MCF 10A (cell line): ENCODE results near the gene PRRT3. TPM values are rescaled to one million over a fixed set of nuclear protein-coding genes. Genes with fewer than 3 reads are reported as not detected.
"Not testable (repeated sequence)": the region's sequence is repeated elsewhere in the genome, so short reads cannot be mapped to it uniquely, and the experiment has no call there.

ENCODE experiments used
- BruUV-seq: library from RNA; stranded (reverse); fragments of 400-500 nt; replicated peaks from 2 replicates; lab custom pipeline; 2021; lab: Mats Ljungman, UMichigan
- CTCF ChIA-PET: fragments of 300-600 bp; sonication (Branson Sonifier 250); formaldehyde crosslinking; extraction: SDS; loops from one replicate; lab custom pipeline; 2021; ENCODE audit warnings: antibody characterized with exemption, inconsistent platforms; lab: Yijun Ruan, JAX
- POLR2A ChIA-PET: fragments of 300-600, 350-650 bp; sonication (Branson Sonifier 250); formaldehyde crosslinking; extraction: SDS; loops from one replicate; lab custom pipeline; 2020; ENCODE audit warnings: antibody characterized with exemption, inconsistent platforms; lab: Yijun Ruan, JAX
- DNase-seq: peaks from one replicate; pipeline ENCODE4 v3.0.0-alpha.2; 2018; ENCODE audit not compliant: unreplicated experiment
- H3K27ac Mint-ChIP-seq: one replicate; pipeline ENCODE4 v1.8.0; 2022; ENCODE audit warnings: mild to moderate bottlenecking, low read depth, mixed read lengths; ENCODE audit not compliant: unreplicated experiment
- H3K27me3 Mint-ChIP-seq: one replicate; pipeline ENCODE4 v1.8.0; 2022; ENCODE audit warnings: mixed read lengths; ENCODE audit not compliant: insufficient read depth, unreplicated experiment
- H3K36me3 Mint-ChIP-seq: one replicate; pipeline ENCODE4 v1.8.0; 2022; ENCODE audit warnings: mild to moderate bottlenecking, moderate library complexity, mixed read lengths; ENCODE audit not compliant: insufficient read depth, unreplicated experiment
- H3K4me1 Mint-ChIP-seq: one replicate; pipeline ENCODE4 v1.8.0; 2022; ENCODE audit warnings: mixed read lengths; ENCODE audit not compliant: insufficient read depth, unreplicated experiment
- H3K4me3 Mint-ChIP-seq: one replicate; pipeline ENCODE4 v1.8.0; 2022; ENCODE audit warnings: mild to moderate bottlenecking, moderate library complexity, mixed read lengths; ENCODE audit not compliant: unreplicated experiment
- H3K9me3 Mint-ChIP-seq: one replicate; pipeline ENCODE4 v1.8.0; 2022; ENCODE audit warnings: mixed read lengths; ENCODE audit not compliant: unreplicated experiment
- intact Hi-C: fragments of 100-400 bp; cut with micrococcal nuclease; formaldehyde crosslinking; loops from 2 replicates; pipeline ENCODE4 v1.14.1; 2022
- total RNA-seq: library from RNA; stranded (reverse); gene quantifications from 2 replicates; pipeline ENCODE4 v1.2.3, GENCODE V29; 2022
- TF ChIP-seq, protein P1 (sequence below): fragments of 200-600 bp; IDR thresholded peaks from one replicate; pipeline ENCODE4 v1.8.0; 2022; ENCODE audit warnings: antibody characterized with exemption, mild to moderate bottlenecking; ENCODE audit not compliant: unreplicated experiment

PRRT3 gene
- total RNA-seq, 1 experiment from 2014 or later: 1.3 TPM

DNA sequence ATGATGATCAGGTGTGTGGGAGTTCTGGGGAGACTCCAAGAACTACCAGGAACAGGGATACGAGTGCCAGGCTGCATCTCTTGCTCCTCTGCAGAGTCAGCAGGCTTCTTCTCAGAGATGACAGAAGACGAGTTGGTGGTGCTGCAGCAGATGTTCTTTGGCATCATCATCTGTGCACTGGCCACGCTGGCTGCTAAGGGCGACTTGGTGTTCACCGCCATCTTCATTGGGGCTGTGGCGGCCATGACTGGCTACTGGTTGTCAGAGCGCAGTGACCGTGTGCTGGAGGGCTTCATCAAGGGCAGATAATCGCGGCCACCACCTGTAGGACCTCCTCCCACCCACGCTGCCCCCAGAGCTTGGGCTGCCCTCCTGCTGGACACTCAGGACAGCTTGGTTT, 7.9 kb downstream of the PRRT3 start:
- no peaks in the 10 kb centered on the region for H3K9me3 Mint-ChIP-seq
- H3K4me3 Mint-ChIP-seq: no peak overlapping the region
- no peaks in the 10 kb centered on the region for H3K27me3 Mint-ChIP-seq
- peaks cover 26% of the 10 kb centered on the region for H3K36me3 Mint-ChIP-seq
- TF ChIP-seq, protein P1, sequence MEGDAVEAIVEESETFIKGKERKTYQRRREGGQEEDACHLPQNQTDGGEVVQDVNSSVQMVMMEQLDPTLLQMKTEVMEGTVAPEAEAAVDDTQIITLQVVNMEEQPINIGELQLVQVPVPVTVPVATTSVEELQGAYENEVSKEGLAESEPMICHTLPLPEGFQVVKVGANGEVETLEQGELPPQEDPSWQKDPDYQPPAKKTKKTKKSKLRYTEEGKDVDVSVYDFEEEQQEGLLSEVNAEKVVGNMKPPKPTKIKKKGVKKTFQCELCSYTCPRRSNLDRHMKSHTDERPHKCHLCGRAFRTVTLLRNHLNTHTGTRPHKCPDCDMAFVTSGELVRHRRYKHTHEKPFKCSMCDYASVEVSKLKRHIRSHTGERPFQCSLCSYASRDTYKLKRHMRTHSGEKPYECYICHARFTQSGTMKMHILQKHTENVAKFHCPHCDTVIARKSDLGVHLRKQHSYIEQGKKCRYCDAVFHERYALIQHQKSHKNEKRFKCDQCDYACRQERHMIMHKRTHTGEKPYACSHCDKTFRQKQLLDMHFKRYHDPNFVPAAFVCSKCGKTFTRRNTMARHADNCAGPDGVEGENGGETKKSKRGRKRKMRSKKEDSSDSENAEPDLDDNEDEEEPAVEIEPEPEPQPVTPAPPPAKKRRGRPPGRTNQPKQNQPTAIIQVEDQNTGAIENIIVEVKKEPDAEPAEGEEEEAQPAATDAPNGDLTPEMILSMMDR: no peak
- no TSS peak for BruUV-seq
- CTCF ChIA-PET: interaction anchor here (0.8 to 0.9 kb wide), 2 partner anchors 11 to 12 kb away, joined by 3 to 4 read pairs; no protein-coding TSS in a partner anchor
- no peak overlapping the region for H3K27ac Mint-ChIP-seq
- intact Hi-C loops: no loop called here
- POLR2A ChIA-PET: interaction anchor here (1.4 kb wide), 1 partner anchor 13 kb away, joined by 4 read pairs; no protein-coding TSS in a partner anchor
- H3K4me1 Mint-ChIP-seq: no peaks in the 10 kb centered on the region
- no peak for DNase-seq

DNA sequence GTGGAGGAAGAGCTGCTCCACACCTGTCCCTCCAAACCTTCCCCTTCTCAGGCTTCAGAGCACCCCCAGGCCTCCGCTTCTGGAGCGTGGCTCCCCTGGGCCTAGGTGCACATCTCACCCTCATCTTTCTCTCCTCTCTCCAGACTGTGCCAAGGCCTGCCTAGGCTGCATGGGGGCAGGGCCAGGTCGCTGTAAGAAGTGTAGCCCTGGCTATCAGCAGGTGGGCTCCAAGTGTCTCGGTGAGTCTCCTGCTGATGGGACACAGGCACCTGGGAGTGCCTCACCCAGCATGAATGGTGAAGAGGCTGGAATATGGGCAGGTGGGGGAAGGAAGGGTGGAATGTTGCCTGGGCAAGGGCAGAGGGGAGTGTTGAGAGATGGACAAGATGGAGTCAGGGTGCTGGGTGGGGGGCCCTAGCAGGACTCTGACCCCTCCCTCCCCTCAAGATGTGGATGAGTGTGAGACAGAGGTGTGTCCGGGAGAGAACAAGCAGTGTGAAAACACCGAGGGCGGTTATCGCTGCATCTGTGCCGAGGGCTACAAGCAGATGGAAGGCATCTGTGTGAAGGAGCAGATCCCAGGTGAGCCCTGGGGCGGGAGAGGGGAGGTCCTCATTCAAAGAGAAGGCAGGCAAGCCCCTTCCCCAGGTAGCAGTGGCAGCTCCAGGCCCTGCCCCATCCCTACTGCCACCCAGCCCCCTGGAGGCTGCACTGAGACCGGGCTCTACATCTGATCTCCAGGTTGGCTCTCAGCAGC, 9.1 kb downstream of the PRRT3 start:
- H3K9me3 Mint-ChIP-seq: no peaks in the 10 kb centered on the region
- ChIA-PET POLR2A (interaction anchor here (1.1 to 1.6 kb wide), 2 partner anchors 10 to 89 kb away, joined by 3 to 4 read pairs; partner anchors contain the start of gene CRELD1), CTCF (interaction anchor here (0.5 to 1.8 kb wide), 5 partner anchors 9 to 94 kb away, joined by 3 to 12 read pairs (median 4); partner anchors contain the start of genes CRELD1, FANCD2 and PRRT3)
- H3K27me3 Mint-ChIP-seq: no peaks in the 10 kb centered on the region
- H3K4me3 Mint-ChIP-seq: no peak overlapping the region
- TF ChIP-seq, protein P1: no peak
- no peak overlapping the region for H3K27ac Mint-ChIP-seq
- intact Hi-C loops: no loop called here
- H3K36me3 Mint-ChIP-seq: peaks cover 26% of the 10 kb centered on the region
- BruUV-seq: no TSS peak
- H3K4me1 Mint-ChIP-seq: no peaks in the 10 kb centered on the region
- no peak for DNase-seq

DNA sequence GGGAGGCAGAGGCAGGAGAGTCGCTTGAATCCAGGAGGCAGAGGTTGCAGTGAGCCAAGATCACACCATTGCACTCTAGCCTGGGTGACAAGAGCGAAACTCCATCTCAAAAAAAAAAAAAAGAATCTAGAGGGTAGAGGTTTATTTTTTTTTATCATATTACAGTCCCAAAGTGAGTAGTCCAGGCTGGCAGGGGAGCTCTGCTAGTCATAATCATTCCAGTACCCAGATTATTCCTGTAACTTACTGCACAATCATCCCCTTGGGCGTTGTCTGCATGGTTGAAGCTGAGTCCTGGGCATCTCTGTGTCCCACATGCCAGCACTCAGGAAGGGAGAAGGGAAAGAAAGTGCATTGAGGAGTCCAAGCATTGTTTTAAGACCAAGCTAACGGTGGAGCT, 10.0 kb downstream of the PRRT3 start:
- H3K36me3 Mint-ChIP-seq: peaks cover 26% of the 10 kb centered on the region
- ChIA-PET CTCF (interaction anchor here (1.1 to 1.8 kb wide), 3 partner anchors 10 to 93 kb away, joined by 3 to 12 read pairs (median 4); partner anchors contain the start of genes CRELD1 and FANCD2), POLR2A (interaction anchor here (1.1 to 1.6 kb wide), 3 partner anchors 9 to 318 kb away, joined by 3 to 4 read pairs (median 3); partner anchors contain the start of gene CRELD1)
- intact Hi-C loops: no loop called here
- BruUV-seq: no TSS peak
- H3K27ac Mint-ChIP-seq: no peak overlapping the region
- no peaks in the 10 kb centered on the region for H3K4me1 Mint-ChIP-seq
- no peak for DNase-seq
- TF ChIP-seq, protein P1: no peak
- no peaks in the 10 kb centered on the region for H3K9me3 Mint-ChIP-seq
- no peaks in the 10 kb centered on the region for H3K27me3 Mint-ChIP-seq
- H3K4me3 Mint-ChIP-seq: no peak overlapping the region

DNA sequence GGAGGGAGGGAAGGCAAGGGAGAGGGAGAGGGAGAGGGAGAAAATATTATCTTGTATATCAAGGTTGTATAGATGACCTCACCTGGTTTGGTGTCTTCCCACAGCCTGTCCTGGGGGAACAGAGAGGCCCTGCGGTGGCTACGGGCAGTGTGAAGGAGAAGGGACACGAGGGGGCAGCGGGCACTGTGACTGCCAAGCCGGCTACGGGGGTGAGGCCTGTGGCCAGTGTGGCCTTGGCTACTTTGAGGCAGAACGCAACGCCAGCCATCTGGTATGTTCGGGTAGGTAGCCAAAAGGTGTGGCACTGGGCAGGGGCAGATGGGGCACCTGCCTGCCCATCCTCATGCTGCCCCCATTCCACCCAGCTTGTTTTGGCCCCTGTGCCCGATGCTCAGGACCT, 11.5 kb downstream of the PRRT3 start:
- H3K9me3 Mint-ChIP-seq: no peaks in the 10 kb centered on the region
- H3K36me3 Mint-ChIP-seq: peaks cover 28% of the 10 kb centered on the region
- BruUV-seq: no TSS peak
- H3K27ac Mint-ChIP-seq: no peak overlapping the region
- intact Hi-C loops: no loop called here
- H3K4me3 Mint-ChIP-seq: no peak overlapping the region
- H3K4me1 Mint-ChIP-seq: peaks cover 2% of the 10 kb centered on the region
- ChIA-PET POLR2A (no interaction called here), CTCF (no interaction called here)
- TF ChIP-seq, protein P1: no peak
- no peak for DNase-seq
- no peaks in the 10 kb centered on the region for H3K27me3 Mint-ChIP-seq

DNA sequence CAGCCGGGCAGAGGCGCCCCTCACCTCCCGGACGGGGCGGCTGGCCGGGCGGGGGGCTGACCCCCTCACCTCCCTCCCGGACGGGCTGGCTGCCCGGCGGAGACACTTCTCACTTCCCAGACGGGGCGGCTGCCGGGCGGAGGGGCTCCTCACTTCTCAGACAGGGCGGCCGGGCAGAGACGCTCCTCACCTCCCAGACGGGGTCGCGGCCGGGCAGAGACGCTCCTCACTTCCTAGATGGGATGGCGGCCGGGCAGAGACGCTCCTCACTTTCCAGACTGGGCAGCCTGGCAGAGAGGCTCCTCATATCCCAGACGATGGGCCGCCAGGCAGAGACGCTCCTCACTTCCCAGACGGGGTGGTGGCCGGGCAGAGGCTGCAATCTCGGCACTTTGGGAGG, 12.3 kb downstream of the PRRT3 start:
- intact Hi-C loops, POLR2A ChIA-PET, H3K9me3 Mint-ChIP-seq, H3K27me3 Mint-ChIP-seq, DNase-seq, H3K4me3 Mint-ChIP-seq, CTCF ChIA-PET, BruUV-seq, H3K27ac Mint-ChIP-seq: not testable (repeated sequence)
- peaks cover 28% of the 10 kb centered on the region for H3K36me3 Mint-ChIP-seq
- H3K4me1 Mint-ChIP-seq: peaks cover 11% of the 10 kb centered on the region
